Caki2 (cell line): ENCODE results near the gene CDC14A. TPM values are rescaled to one million over a fixed set of nuclear protein-coding genes. Genes with fewer than 3 reads are reported as not detected.
"Not testable (repeated sequence)": the region's sequence is repeated elsewhere in the genome, so short reads cannot be mapped to it uniquely, and the experiment has no call there.

ENCODE experiments used
- DNase-seq: peaks from one replicate; pipeline ENCODE4 v3.0.0-alpha.2; 2015; ENCODE audit warnings: low read depth
- in situ Hi-C: cut with HindIII; loops from 2 replicates; pipeline ENCODE4 v1.10.0; 2016; ENCODE audit warnings: low sequenced_read_pairs, low pct_unique_long_range_greater_than_20kb, mixed read lengths
- total RNA-seq: library from RNA; depleted of rRNA; stranded (reverse); fragments of >200 nt; shearing (Covaris generic); gene quantifications from 2 replicates; pipeline ENCODE4 v1.2.3, GENCODE V29; 2014; ENCODE audit warnings: low replicate concordance

CDC14A gene
- total RNA-seq, 1 experiment from 2014 or later, result 5.1 TPM

DNA sequence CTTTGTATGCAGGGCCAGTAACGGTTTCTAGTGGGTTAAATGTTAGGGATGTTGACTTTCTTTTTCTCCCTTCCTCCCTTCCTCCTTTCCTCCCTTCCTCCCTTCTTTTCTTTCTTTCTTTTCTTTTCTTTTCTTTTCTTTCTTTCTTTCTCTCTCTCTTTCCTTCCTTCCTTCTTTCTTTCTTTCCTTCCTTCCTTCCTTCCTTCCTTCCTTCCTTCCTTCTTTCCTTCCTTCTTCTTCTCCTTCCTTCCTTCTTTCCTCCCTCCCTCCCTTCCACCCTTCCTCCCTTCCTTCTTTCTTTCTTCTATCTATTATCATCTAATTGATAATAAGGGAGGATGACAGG lies 26.0 kb upstream of the CDC14A start:
- in situ Hi-C loops, DNase-seq: not testable (repeated sequence)

DNA sequence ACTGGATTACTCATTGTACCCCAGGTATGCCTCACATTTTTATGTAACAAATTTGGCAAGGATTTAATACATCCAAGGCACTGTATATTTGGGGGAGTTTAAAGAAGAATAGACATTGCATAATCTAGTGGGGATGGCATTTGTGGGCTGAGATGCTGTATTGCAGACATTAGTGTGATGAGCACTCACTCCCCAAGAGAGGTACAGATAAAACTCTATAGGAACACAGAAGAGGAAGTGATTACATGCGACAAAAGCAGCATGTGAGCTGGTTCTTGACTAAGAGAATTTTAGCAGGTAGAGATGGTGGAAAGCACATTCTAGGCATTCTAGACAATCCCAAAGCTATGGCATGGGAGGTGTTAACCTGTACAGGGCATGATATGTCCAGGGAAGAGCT lies 24.2 kb upstream of the CDC14A start:
- no peak for DNase-seq
- in situ Hi-C loops, result no loop called here

DNA sequence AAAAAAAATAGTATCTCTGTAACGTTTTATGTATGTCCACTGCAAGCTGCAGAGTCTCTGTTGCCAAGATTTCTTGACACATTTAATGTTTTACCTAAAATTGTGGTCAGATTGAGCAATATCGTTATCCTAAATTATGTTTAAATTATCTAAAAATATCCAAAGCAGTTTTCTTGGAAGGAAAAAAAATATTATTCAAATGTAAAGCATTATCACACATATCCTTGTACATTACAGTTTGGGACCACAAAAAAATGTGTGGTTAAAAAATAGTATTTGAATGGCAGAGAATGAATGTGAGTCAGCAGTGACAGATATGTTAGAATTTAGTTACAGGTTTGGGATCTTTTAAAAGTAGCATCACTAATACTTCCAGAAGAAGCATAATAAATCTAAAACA lies 21.2 kb upstream of the CDC14A start:
- DNase-seq, in situ Hi-C loops: not testable (repeated sequence)

DNA sequence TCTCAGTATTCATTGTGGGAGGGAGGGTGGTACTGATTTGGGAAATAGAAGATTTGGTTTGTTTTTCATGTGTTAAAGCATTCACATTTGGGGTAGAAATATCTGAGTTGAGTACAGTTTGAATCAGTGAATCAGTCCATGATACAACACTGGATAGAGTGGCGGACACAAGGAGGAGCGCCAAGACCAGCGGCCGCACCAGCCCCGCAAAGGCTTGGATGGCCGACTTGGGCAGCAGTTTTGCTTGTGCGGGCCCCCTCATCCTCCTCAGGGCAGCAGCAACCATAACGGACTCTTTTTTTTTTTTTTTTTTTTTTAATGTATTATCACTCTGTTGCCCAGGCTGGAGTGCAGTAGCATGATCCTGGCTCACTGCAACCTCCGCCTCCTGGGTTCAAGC lies 20.0 kb upstream of the CDC14A start:
- DNase-seq, result no peak
- in situ Hi-C loops, result no loop called here

DNA sequence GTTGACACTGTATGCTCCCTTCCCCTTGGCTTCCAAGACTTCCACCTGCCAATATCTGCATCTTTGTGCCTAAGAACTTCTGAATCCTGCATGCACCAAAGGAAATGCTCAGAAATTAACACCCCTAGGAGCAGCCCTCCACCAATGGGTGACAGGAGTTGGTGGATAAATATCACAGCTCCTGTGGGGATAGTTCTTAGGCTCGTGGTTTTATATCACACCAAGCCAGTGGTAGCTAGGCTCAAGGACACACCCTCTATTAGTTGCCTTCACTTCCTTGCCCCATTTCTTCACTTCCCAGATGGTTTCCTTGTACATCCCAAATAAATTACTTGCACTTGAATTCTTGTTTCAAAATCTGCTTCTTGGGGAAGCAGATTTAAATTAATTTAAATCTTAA lies 16.9 kb upstream of the CDC14A start:
- in situ Hi-C loops, result no loop called here
- DNase-seq, result no peak

DNA sequence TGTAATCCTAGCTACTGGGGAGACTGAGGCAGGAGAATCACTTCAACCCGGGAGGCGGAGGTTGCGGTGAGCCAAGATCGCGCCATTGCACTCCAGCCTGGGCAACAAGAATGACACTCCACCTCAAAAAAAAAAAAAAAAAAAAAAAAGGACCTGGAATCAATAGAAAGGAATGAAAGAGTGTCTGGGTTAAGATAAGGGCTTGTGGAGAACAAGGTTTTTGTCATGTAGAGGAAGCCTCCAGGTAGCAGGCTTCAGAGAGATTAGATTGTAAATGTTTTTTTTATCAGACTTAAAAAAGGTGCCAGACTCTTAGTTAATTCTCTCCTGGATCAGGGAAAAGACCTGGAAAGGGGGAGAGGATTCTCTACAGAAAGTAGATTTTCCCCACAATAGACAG lies 14.4 kb upstream of the CDC14A start:
- in situ Hi-C loops, DNase-seq: not testable (repeated sequence)

DNA sequence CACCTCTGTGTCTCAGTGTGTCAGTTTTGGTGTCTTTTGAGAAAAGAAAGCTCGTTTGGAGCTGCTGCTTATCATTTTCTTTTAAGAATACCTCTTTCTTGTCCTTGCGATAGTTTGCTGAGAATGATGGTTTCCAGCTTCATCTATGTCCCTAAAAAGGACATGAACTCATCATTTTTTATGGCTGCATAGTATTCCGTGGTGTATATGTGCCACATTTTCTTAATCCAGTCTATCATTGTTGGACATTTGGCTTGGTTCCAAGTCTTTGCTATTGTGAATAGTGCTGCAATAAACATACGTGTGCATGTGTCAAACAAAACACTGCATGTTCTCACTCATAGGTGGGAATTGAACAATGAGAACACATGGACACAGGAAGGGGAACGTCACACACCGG lies 12.6 kb upstream of the CDC14A start:
- DNase-seq, in situ Hi-C loops: not testable (repeated sequence)

DNA sequence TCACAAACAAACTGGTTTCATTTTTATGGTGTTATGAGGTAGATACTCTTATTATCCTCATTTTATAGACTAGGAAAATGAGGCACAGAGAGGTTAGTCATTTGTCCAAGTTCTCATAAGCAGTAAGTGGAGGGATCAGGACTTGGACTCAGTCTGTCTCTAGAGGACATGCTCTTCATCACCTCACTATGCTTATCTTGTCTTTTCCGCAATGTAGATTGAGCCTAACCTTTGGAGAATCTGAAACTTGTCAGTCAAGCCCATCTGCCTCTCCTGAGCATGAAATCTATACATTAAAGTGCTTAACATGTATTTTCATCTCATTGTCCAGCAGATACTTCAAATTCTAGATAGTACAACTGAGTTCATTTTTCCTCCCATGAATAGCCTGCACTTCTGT lies 11.8 kb upstream of the CDC14A start:
- DNase-seq, result no peak
- in situ Hi-C loops, result no loop called here

DNA sequence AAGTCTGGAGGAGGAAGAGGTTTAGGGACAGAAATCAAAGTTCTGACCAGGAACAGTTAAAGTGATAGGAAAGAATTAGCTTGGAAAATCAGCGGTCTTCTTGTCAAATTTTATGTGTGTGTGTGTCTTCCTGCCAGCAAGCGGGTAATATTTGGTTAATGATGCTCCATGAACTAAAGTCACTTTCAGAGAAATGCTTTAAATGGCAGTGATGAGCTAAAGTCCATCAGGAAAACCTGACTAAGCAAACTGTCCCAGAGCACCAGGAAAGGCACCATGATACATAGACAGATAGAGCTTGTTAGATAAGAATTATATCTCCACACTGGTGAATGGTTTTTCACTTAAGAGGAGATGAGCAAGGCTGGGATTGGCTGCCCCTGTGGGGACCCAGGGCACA lies 10.0 kb upstream of the CDC14A start:
- DNase-seq, result no peak
- in situ Hi-C loops, result no loop called here

DNA sequence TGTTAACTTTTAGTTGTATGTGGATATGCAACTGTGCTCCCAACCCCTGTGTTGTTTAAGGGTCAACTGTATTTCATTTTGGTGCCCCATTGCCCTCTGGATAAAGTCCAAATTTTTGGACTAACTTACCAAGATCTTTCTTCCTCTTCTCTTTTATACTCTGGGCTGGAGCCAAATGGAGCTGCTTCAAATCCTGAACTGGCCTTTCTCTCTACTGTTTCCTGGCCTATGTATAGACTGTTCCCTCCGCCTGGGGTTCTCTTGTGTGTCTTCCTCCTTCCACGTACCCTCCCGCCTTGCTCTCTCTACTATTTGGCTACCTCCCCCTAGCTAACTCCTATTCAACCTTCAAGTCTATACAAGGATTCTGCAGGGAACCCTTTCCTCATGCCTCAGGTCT lies 8.4 kb upstream of the CDC14A start:
- in situ Hi-C loops, result no loop called here

DNA sequence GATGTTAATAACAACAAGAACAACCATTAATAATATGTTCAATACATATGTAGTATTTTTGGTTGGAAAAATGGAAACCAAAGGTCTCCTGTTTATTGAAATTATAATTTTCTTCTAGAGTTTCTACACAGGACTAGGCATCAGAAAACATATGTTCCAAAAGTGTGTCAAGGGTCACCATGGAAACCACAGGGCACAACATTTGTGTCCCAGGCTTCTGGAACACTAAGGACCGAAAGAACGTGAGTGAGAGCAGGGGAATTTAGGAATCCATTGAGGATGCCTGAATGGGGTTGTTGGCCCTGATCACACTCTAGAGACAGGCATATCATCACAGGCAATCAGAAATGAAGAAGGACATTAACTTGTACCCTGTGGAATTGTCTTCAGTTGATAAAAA lies 7.5 kb upstream of the CDC14A start:
- no peak for DNase-seq
- in situ Hi-C loops, result no loop called here

More for the DNA sequence above, 8.4 kb upstream of the CDC14A start:
- DNase-seq, result no peak

DNA sequence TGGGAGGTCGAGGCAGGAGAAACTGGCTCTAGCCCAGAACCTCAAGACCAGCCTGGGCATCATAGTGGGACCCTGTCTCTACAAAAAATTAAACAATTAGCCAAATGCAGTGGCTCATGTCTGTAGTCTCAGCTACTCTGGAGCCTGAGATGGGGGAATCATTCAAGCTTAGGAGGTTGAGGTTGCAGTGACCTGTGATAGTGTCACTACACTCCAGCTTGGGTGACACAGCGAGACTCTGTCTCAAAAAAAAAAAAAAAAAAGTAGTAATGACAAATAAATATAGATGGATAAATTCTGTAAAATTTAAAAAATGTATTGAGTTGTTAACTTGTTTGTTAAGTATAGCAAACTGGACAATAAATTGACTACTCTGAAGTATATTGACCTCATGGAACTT lies 5.9 kb upstream of the CDC14A start:
- in situ Hi-C loops, result no loop called here
- no peak for DNase-seq

DNA sequence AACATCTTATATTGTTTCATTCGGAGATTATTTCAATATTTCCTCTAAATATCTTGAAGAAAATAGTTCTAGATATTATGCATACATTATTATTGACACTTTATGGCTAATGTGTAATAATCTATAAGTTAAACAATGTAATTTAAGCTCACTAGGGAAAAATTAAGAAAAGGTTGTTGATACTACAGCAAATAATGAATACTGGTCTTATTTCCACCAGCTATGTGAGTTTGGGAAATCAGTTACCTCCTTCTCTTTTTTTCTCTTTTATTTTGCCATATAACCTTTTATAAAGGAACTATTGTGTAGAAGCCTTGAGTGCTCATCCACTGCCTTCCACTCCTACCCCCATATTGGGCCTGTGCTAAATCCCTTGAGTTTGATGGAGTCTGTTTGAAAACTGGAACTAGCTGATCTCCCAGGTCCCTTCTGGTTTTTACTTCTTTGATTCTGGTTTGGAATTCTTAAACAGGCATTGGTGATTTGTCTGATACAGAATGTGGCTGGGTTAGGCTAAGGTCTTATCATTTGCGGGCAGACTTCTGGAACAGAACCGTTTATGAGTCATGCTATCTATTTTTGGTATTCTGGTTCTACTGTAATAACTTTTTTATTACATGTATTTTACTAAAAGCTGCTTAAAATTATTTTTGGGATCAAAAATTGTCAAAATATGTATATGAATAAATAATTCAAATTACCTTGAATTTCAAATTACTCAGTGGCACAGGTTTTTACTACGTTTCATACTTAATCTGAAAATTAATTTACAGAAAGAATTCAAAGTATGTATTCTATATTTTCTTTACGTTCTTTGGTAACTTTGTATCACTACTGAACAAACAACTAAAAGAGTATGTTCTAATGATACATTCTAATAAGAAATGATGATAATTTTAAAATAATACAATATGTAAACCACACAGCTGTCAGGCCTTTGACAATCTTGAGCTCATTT lies 5.0 kb upstream of the CDC14A start:
- in situ Hi-C loops, result no loop called here
- no peak for DNase-seq

DNA sequence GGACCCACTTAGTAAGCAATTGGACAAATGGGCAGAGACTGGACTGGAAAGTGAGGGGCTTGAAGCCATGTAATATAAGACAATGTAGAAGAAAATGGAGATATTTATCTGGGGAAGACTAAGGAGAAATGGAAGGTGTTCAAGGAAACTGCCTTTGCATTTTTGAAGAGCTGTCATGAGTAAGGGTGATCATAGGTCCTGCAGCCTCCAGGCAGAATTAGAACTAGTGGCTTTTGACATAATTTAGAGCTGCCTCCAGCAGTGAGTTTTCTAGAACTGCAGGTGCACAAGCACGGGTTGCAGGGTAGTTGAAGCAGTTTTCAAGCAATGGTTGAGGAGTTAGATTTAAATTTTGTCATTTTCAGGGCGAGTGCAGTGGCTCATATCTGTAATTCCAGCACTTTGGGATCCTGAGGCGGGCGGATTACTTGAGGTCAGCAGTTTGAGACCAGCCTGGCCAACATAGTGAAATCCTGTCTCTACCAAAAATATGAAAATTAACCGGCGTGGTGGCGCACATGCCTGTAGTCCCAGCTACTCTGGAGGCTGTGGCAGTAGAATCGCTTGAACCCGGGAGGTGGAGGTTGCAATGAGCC lies 3.7 kb upstream of the CDC14A start:
- in situ Hi-C loops, result no loop called here
- no peak for DNase-seq

DNA sequence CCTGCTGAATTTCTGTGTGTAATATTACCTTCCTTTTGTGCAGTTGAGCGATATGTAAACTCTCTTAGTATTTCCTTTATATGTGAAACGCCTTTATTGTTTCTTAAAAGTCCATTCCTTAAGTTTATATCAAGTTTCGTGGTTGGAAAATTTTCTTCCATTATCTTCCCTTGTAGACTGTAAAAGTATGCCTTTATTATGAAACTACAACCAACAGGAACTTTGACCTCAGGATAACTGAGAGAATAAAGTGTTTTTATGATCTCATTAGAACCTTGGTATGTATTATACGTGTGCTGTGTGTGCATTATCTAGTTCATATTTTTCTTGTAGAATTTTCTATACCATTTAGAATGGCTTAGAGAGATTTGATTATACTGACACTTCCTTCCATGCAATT lies 3.1 kb upstream of the CDC14A start:
- no peak for DNase-seq
- in situ Hi-C loops, result no loop called here

DNA sequence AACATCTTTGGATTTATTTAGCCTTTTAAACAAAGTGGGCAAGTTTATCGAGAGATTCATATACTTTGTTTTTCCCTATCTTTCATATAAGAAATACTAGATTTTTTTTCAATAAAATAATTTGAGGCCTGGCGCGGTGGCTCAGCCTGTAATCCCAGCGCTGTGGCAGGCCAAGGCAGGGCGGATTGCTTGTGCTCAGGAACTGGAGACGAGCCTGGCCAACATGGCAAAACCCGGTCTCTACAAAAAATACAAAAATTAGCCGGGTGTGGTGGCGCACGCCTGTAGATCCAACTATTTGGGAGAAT lies 1.6 kb upstream of the CDC14A start:
- DNase-seq, result no peak
- in situ Hi-C loops, result no loop called here

DNA sequence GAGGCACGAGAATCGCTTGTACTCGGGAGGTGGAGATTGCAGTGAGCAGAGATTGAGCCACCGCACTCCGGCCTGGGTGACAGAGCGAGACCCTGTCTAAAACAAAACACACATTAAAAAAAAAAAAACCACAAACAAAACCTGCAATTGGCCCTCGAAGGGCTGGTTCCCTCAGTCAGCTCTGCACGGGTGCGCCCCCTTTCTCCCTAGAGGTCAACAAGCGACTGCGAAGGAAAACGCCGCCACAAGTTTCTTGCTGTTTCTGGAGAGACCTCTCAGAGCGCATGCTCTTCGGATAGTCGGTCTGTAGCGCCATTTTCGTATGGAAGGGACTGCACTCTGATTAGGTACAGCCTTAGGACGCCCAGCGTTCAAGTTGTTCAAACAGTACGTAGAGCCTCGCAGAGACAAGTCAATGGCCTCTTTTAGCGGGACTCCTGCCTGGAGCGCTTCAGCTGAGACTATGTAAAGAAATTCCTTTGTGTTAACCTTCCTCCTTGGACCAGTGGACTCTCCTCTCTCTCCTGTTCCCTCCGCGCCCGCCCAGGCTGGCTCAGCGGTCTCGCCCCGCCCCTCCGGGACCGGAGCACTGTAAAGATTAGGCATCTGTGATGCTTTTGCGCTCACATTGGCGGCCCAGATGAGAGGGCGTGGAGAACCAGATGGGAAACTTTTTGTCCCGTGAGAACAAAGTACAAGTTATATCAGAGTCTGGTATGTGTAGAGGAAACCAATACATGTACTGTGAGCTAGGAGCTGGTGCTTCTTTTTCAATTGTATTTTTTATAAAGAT lies 1.0 kb upstream of the CDC14A start:
- in situ Hi-C loops, result no loop called here
- peak; percentile 91 for DNase-seq

DNA sequence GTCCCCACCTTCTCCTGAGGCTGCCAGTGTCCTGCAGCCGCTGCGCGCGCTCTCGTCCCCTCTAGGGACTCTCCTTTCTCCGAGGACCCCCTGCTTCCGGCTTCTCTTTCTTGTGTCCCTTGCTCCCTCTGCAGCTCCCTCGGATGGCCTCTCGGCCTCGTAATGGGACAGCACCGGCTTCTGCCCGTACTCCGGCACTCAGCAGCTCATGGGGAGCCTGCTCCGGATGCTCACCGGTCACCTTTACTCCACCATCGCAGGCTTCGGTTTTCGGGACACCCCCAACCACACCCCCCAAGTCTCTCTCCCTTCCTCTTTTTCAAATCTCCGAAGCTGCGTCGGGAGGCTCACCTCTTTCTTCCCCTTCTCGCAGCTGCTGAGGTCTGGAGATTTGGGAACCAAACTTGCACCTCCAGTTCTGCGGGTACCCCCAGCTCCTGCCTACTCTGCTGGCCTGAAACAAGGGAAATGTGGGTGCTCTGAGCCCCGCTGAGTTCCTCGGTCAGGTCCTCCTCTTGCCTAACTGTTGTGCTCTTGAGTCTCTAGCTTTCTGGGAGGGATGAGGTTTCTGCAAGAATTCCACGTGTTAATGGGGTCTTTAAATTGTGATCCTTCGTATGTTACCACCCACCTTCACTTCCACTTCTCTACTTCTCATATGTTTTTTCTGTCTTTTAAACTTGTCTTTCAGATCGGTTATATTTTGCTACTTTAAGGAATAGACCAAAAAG lies 930 bp downstream of the CDC14A start:
- DNase-seq, result no peak
- in situ Hi-C loops, result no loop called here

DNA sequence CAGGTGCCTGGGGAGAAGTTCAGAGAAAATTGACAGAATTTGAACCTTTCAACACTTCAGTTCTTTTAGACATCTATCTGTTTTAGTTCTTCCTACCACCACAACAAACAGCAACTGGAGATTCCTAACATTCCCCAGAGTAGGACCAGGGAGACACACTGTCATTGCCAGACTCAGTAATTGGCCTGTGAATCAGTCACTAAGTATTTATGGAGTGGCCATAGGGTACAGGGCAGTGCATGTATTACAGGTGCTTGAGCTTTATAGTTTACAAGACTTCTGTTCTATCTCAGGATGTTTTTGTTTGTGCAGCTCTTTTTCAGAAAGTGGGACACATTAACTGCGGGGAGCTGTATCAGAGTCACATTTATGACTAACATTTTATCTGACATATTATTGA lies 1.7 kb downstream of the CDC14A start:
- peak; percentile 37 for DNase-seq
- in situ Hi-C loops, result no loop called here
